Endothelial cell of umbilical vein (primary cell): ENCODE results near the gene CLSTN2.

Experiments
- CTCF ChIP-seq, 2 donors: IDR thresholded peaks; 1 replicate in 1 of 2; 2 replicates in 1 of 2; pipeline ENCODE4 v1.5.1; 2011; ENCODE audit warnings: low read length in 2 of 2, mild to moderate bottlenecking in 2 of 2, moderate library complexity in 2 of 2, control low read depth in 1 of 2, inconsistent platforms in 1 of 2, low read depth in 1 of 2; ENCODE audit not compliant: insufficient read depth in 1 of 2; ENCODE audit errors: extremely low read depth in 1 of 2
- EZH2 ChIP-seq: IDR thresholded peaks from 2 replicates; pipeline ENCODE4 v1.6.1; 2012; ENCODE audit warnings: borderline replicate concordance, low read depth, mild to moderate bottlenecking, moderate library complexity, low read length, inconsistent platforms; ENCODE audit not compliant: severe bottlenecking
- MAX ChIP-seq: IDR thresholded peaks from 2 replicates; pipeline ENCODE4 v1.6.1; 2011; ENCODE audit not compliant: insufficient read depth, insufficient read length
- POLR2A ChIP-seq: IDR thresholded peaks from 2 replicates; pipeline ENCODE4 v1.6.1; 2012; ENCODE audit warnings: low read depth, mild to moderate bottlenecking, control low read depth, low read length

GRCh38 chr3:140386357-140387100 is 451.5 kb downstream of the CLSTN2 start:
- no peak for TF ChIP-seq MAX
- no peak for TF ChIP-seq CTCF (IDR thresholded peaks at IDR 0.05; ENCODE audit: extremely low read depth in 1 of 2, insufficient read depth in 1 of 2, low read depth in 1 of 2, low read length in 2 of 2)
- TF ChIP-seq EZH2: no peak
- TF ChIP-seq POLR2A: no peak
